ENCODE measurements around the gene CDYL2.
A peak's percentile ranks its signal among the peaks of the same experiment; 100 is the strongest.

The CDYL2 gene

DNA sequence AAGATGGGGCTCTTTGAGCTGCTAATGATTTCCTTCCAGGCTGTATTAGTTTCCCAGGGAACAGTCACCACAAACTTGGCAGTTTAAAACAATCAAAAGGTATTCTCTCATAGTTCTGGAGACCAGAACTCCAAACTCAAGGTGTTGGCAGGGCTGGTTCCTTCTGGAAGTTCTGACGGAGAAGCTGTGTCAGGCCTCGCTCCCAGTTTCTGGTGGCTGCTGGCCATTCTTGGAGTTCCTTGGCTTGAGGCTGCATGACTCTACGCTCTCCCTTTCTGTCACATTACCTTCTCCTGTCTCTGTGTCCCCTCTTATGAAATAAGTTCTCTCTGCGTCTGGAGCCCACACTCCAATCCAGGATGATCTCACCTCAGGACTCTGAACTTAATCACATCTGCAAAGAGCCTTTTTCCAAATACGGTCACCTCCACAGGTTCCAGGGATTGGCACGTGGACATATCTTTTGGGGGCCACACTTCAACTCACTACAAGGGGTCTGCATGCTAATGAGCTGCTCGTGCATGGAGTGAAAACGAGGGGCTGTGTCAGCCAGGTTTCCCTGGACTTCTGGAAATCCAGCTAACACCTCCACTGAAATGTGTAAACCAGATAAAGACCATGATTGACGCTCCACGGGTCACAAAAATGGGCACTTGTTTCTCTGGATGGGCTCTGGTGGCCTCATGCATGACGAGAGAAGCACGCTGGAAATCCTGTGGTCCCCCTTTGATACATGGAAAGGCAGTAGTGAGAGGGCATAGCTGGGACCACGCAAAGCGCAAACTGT is 185.3 kb downstream of the CDYL2 start:
- FAIRE-seq, result no peak

- FAIRE-seq, result no peak
Measured at GRCh38 chr16:80616362-80616761, 188.0 kb downstream of the CDYL2 start.

GRCh38 chr16:80615735-80616134 is 188.7 kb downstream of the CDYL2 start:
- FAIRE-seq, result no peak

GRCh38 chr16:80614908-80615671 is 189.3 kb downstream of the CDYL2 start:
- FAIRE-seq, result no peak

DNA sequence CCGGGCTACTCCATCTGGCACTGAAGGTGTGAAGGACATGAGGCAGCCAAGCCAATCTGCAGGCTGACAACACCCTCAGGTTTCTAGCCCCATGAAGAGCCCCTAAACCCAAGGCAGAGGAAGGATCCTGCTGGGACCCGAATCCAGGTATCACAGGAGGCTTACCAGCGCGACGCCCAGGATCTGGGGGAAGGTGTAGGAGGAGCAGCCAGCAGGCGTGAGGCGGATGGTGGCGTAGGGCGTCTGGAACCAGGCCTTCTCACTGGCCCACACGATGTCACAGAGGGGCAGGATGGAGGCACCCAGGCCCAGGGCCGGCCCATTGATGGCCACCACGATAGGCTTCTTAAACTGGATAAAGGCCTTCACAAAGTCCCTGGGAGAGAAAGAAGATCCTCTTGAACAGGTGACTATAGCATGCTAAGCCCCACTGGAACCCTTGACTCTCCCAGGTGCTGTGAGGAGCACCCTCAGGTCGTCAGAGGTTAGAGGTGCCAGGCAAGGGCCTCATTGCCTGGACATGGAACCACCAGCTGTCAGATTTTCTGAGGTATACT is 191.9 kb downstream of the CDYL2 start:
- no peak for FAIRE-seq

- FAIRE-seq, result no peak
Measured at GRCh38 chr16:80611930-80612327, 192.5 kb downstream of the CDYL2 start.

GRCh38 chr16:80611171-80611929 is 193.0 kb downstream of the CDYL2 start:
- no peak for FAIRE-seq

DNA sequence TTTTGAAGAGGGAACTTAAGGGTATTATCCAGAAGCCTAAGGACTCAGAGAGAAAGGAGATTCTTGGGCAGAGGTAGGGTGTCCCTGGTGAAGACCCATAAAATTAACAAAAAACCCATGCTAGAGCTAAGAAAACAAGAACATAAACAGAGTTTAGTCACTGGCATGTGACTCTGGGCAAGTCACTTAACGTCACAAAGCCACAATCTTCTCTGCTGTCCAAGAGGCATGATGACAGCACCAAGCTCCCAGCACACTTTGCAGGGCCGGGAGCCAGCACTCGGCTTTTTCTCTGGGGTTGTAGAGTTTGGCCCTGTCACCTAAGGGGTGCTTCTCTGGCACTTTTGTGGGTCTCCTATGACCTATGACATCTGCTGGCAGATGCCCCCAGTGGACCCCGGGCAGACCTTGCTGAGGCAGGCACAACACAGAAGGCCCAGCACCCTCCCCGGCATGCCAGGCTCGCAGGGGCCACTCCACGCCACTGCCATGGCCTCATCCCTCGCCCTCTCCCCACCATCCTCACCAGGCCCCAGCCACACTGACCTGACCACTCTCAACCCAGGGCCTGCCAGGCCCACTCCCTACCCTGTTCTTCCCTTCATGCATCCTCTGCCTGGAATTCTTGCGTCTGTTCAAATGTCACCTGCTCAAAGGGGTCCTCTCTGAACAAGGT is 193.8 kb downstream of the CDYL2 start:
- no peak for FAIRE-seq

DNA sequence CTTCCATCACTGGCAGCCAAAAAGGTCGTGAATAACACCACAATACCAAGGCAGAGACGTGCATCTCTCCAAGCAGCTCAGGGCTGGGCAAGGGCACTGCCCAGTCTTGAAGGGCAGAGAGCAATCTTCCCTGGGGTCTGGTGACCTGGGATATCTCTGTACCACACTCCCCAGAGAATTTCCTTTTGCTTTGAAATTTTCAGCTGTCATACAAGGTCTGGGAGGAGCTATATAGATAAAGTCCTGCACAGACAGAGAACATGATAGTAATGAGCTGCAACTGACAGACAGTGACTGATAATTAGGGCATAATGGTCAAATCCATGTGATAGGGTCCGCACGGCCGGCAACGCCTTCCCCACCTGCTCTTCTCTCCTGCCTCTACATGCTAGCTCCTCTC is 195.5 kb downstream of the CDYL2 start:
- no peak for FAIRE-seq

DNA sequence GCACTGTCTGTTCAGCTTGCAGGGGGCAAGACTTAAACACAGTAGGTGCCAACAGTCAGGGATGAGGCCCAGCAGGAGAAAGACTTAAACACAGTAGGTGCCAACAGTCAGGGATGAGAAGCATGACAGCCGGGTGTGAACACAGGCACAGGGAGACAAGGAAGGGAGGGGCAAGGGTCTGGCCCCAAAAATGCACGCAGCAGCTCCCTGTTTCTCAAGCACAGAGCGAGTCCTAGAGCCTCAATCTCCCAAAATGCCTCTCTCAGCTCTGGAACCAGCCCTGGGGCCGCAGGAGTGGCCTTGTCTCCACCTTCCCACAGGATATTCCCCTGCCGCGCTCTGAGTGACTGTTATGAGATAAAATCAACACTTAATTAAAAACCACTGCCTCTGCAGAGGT is 197.2 kb downstream of the CDYL2 start:
- no peak for FAIRE-seq

- no peak for FAIRE-seq
Measured at GRCh38 chr16:80606221-80606766, 198.1 kb downstream of the CDYL2 start.

GRCh38 chr16:80604600-80605355 is 199.6 kb downstream of the CDYL2 start:
- peak; percentile 68 for FAIRE-seq

DNA sequence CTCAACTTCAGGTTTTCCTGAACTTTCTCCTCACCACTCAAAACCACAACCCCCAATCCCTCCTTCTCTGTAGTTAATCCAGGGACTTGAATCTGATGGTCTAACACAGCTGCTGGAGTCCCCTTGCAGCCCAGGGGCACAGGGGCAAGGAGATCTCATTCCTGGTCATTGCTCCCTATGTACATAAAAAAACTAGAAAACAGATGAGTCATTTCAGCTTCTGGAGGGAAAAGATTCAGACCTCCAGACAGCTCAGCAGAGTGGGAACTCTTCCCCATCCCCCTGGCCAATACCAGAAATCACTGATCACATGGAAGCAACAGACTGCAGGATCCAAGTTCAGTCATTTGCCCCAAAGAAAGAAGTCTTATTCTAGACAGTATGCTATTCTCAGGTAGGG is 201.5 kb downstream of the CDYL2 start:
- no peak for FAIRE-seq

- FAIRE-seq, result no peak
Measured at GRCh38 chr16:80601182-80601581, 203.2 kb downstream of the CDYL2 start.

- FAIRE-seq, result no peak
Measured at GRCh38 chr16:80599466-80599865, 204.9 kb downstream of the CDYL2 start.

DNA sequence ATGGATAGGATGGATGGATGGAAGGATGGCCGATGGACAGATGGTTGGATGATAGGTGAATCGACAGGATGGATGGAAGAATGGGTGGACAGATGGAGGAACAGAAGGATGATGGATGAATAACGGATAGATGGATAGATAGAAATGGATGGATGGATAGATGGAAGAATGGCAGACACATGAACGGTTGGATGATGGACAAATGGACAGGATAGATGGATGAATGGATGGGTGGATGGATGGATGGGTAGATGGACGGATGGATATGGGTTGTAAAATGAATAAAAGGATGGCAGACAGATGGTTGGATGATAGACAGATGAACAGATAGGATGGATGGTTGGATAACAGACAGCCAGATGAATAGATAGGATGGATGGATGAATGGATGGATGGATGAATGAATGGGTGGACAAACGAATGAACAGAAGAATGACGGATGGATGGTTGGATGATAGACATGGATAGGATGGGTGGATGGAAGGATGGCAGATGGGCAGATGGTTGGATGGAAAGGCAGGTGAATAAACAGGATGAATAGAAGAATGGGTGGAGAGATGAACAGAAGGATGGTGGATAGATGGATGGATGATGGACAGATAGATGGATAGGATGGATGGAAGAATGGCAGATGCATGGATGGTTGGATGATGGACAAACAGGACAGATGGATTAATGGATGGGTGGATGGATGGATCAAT is 207.7 kb downstream of the CDYL2 start:
- no peak for FAIRE-seq

DNA sequence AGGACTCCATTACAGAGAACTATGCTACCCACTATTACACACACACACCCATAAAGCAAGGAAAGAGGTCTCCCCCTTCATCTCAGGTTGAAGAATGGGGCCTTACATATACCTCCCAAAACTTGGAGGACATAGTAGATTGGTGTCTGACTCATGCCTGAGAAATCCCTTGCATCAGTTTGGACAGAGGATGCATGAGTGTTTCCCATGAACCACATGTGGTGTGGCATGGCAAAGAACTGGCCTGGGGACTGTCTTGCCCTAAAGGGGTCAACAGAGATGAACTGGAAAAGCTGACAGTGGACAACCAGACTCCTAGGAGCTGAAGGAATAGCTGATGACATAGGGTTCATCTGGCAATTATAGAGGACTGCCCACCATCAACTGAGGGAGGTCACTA is 209.6 kb downstream of the CDYL2 start:
- no peak for FAIRE-seq

DNA sequence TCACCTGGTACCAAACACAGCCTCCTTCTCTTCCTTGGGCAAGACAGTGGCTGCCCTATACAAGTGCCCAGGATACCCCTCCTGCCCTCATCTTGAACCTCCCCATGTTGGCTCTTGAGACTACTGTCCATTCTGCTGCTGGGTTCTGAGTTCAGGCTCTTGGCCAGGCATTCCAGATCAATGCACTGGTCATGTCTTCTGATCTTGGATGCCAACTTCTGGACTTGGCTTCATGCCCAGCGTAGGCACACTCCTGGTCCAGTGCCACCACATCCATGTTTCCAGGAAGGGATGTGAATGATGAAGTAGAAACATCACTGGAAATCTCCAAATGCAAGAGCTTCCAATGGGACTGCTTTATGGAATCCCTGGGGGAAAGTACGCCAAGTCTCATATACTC is 212.1 kb downstream of the CDYL2 start:
- FAIRE-seq, result no peak

GRCh38 chr16:80591071-80591915 is 213.1 kb downstream of the CDYL2 start:
- no peak for FAIRE-seq

- no peak for FAIRE-seq
Measured at GRCh38 chr16:80587071-80587470, 217.3 kb downstream of the CDYL2 start.

Data from colon (tissue), 2 donors.